HG02884 (cell line): ENCODE measurements around the gene ADCK2.
"Not testable (repeated sequence)": the region's sequence is repeated elsewhere in the genome, so short reads cannot be mapped to it uniquely, and the experiment has no call there.

ENCODE experiments used
- ATAC-seq: cut with Tn5 transposase; IDR thresholded peaks from one replicate; pipeline ENCODE4 v1.9.1; 2021; ENCODE audit warnings: mild to moderate bottlenecking, moderate library complexity; ENCODE audit not compliant: unreplicated experiment

ADCK2 gene

DNA sequence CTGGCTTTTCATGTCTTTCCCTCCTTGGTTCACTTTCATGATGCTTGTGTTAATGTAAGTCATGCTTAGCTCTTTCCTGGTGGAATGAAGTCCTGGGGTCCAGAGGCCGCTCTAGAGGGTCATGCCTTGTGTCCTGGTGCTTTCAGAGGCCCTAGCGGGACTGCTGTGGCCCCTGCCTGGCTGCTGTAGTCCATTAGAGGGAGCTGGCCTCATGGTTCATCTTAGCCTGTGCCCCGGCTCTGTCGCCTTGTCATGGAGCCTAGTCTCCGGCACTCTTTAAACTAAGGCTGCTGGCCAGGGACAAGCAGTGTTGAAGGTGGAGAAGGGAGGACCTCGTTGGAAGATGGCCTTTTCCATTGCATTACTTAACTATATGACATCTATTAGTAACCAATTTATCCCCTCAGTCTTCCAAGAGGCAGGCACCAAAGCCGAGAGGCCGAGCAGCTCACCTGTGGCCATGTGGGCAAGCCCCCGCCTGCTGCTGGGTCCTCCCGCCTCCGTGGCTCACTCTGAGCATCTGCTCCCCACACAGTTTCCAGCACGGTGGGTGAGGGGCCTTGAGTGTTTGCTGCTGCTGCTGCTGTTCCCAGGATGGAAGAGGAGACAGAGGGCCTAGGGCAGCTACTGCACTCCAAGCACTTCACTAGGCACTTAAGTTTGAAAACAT, 18.8 kb downstream of the ADCK2 start:
- no peak for ATAC-seq

DNA sequence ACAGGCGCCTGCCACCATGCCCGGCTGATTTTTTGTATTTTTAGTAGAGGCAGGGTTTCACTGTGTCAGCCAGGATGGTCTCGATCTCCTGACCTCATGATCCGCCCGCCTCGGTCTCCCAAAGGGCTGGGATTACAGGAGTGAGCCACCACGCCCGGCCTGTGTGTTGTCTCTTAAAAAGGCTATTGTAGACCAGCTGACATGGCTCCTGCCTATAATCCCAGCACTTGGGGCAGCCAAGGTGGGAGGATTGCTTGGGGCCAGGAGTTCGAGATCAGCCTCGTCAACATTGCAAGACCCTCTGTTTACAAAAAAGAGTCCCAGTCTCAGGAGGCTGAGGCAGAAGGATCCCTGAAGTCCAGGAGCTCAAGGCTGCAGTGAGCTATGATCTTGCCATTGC, 21.1 kb downstream of the ADCK2 start:
- ATAC-seq: not testable (repeated sequence)

DNA sequence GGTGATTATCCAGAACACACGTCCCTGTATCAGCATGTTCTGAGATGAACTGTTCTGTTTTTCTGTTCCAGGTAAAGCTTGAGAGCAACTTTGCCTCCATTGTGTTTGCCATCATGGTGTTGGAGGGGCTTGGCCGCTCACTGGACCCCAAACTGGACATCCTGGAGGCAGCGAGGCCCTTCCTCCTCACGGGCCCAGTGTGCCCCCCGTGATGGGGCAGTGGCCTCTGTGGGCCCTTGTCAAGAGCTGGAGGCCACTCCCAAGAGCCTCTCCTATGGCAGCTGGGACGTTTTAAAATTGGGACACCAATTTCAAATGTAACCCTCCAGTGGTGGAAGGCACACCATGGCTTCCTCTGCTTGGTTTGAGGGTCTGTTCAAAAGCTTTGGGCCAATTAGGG, 21.8 kb downstream of the ADCK2 start:
- no peak for ATAC-seq

DNA sequence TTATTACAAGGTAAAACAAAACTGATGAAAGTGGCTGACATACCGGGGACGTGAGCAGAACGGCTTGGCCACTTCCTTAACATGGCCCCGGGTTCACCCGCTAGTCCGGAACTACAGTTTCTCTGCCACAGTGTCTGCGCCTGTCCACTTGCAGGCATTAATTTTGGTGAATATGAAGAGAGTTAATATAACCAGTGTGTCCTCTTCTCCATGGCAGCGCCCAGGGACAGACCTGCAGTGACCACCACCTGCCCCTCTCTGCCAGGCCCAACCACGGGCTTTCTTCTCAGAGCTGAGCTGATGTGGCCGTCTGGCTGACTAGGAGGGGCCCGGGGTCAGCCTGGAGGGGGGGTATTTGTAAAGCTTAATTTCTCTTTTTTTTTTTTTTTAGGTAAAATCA, 22.6 kb downstream of the ADCK2 start:
- ATAC-seq: no peak

DNA sequence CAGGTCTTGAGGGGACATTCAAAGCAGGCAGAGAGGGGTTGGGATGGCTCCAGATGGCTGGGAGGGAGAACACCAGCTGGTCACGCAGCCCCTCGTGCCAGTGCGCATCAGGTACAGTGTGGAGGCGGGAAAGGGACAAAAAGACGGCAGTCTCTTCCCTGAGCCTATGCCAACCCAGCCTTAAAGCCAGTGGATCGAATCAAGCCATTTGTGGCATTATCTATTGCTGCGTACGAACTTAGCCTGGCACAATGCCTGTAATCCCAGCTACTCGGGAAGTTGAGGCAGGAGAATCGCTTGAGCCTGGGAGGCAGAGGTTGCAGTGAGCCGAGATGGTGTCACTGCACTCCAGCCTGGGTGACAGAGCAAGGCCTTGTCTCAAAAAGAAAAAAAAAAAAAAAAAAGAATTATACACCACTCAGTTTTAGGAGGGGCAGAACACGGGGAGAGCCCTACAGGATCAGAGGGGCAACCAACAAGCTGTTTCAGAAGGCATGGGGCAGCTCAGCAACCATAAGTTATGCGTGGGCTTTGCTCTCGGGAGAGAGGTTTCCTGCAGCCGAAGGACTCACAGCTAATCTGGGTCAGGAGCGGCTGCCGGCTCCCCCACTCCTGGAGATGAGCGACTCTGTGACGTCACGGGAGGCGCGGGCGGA, 23.4 kb downstream of the ADCK2 start:
- no peak for ATAC-seq

DNA sequence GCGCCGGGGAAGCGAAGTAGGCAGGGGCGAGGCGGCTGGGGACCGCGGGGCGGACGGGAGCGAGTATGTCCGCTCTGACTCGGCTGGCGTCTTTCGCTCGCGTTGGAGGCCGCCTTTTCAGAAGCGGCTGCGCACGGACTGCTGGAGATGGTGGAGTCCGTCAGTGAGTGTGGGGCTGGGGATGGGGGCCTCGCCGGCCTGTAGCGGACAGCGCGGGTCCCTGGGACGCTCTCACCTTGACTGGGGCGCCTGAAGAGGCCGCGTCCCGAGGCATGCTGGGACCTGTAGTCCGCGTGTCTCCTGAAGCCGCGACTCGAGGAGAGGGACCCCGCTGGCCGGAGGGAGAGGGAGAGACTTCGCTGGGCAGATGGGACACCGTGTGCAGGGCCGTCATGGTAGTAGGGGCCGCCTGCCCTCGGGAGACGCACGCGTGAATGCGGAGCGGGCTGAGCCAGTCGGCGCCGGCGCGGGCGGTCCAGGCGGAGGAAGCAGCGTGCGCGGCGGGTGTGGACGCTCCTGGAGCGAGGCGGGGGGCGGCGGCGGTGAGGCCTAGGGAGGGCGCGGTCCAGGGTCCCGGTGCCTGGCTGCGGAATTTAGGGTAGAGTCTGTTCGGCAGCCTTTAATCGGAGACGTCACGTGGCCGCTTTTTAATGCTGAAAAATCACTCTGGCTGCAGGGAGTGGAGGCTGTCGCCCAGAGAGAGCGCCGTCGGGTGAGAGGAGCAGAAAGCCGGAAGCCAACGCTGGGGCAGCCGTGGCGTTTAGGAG, 24.1 kb downstream of the ADCK2 start, which contains the start of gene NDUFB2:
Gene NDUFB2 (plus strand): TSS at position 29 of the 767 bp plus-strand sequence. CDS start 37 bp downstream, at position 66.
- peak; percentile 89 for ATAC-seq

DNA sequence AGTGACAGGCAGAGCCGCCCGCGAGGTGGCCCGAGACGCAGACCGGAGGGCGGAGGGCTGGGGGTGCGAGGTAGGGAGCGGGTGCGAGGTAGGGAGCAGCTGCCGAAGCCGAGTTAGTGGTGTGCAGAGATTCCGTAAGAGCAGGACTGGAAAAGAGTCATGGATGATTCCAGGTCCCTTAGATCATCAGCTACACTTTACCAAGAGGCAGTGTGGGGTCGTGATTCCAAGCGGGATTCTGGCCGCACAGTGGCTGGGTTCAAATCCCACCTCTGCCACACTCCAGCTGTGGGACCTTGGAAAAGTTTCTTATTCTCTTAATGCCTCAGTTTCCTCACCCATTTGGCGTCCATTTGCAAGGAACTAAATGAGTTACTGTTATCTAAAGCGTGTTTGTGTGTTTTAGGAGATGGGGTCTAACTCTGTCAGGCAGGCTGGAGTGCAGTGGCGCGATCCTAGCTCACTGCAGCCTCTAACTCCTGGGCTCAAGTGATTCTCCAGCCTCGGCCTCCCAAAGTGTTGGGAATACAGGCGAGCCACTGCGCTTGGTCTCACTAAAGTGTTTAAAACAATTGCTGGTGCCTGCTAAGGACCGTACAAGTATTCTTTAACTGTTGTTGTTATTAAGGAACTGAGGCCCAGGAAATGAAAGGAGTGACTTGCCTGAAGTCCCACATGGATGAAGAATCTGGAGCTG, 24.9 kb downstream of the ADCK2 start:
- ATAC-seq: no peak

DNA sequence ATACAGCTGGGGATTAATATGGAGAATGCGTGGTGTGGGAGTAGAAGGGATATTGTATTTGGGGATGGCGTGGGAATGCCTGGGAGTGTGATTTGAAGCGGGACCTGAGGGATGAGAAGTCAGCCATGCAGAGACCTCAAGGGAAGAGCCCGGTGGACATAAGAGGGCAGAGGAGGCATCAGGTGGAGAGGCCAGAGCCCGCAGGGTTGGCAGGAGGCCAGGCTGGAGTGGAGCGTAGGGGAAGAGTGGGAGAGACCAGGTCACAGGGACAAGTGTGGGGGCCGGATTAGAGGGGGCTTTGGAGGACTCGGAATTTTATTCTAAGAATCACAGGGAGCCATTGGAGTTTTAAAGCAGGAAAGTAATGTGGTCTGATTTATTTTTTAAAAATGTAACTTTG, 25.7 kb downstream of the ADCK2 start:
- no peak for ATAC-seq

DNA sequence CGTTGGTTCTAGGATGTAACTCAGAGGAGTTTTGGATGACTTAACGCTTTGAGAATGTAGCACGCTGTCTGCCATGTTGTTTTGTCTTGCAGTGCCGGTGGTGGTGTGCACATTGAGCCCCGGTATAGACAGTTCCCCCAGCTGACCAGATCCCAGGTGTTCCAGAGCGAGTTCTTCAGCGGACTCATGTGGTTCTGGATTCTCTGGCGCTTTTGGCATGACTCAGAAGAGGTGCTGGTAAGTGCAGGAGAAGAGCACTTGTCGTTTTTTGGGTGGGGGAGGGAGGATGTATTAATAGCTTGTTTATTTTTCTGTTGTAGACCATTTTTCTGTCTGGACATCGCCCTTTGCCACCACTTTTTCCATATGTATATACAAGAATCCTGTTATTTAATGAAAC, 30.0 kb downstream of the ADCK2 start:
- ATAC-seq: no peak

DNA sequence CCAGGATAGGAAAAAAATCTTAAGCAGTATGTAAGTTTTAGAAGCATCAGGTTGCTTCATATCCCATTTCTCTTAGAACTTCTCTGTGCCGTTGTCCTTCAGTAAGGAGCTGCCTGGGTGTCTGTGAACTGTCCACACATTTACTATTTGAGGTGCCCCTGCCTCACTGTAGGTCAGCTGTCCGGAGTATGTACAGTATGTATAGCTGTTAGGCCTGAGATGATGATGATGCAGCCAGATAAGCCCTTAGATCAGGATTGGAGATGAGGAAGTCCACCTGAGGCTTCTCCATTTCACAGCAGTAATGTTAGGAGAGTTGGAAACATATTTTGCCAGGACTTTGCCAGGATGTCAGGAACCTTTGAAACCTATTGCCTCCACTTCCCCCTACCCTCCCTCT, 31.5 kb downstream of the ADCK2 start:
- ATAC-seq: no peak

DNA sequence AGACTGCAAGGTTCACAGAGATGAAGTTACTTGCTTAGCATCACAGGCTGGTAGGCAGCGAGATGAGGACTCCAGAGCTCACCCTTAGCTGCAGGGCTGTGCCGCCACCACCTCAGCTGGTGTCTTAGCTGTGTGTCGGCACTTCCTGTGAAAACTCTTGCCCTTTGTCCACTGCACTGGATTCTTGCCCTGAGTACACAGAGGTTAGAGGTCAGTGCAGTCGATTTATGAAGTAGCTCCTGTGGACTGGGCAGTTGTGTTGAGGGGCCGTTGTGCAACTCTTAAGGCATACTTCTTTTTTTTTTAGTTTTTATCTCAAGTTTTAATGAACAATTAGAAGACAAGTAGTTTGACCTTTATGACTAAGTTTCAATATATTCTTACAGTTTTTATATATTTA, 34.4 kb downstream of the ADCK2 start:
- ATAC-seq: no peak

DNA sequence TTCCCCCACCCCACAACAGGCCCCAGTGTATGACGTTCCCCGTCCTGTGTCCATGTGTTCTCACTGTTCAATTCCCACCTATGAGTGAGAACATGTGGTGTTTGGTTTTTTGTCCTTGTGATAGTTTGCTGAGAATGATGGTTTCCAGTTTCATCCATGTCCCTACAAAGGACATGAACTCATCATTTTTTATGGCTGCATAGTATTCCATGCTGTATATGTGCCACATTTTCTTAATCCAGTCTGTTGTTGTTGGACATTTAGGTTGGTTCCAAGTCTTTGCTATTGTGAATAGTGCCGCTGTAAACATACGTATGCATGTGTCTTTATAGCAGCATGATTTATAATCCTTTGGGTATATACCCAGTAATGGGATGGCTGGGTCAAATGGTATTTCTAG, 36.0 kb downstream of the ADCK2 start:
- ATAC-seq: not testable (repeated sequence)

DNA sequence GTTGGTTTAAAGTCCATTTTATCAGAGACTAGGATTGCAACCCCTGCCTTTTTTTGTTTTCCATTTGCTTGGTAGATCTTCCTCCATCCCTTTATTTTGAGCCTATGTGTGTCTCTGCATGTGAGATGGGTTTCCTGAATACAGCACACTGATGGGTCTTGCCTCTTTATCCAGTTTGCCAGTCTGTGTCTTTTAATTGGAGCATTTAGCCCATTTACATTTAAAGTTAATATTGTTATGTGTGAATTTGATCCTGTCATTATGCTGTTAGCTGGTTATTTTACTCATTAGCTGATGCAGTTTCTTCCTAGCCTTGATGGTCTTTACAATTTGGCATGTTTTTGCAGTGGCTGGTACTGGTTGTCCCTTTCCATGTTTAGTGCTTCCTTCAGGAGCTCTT, 39.6 kb downstream of the ADCK2 start:
- ATAC-seq: not testable (repeated sequence)

DNA sequence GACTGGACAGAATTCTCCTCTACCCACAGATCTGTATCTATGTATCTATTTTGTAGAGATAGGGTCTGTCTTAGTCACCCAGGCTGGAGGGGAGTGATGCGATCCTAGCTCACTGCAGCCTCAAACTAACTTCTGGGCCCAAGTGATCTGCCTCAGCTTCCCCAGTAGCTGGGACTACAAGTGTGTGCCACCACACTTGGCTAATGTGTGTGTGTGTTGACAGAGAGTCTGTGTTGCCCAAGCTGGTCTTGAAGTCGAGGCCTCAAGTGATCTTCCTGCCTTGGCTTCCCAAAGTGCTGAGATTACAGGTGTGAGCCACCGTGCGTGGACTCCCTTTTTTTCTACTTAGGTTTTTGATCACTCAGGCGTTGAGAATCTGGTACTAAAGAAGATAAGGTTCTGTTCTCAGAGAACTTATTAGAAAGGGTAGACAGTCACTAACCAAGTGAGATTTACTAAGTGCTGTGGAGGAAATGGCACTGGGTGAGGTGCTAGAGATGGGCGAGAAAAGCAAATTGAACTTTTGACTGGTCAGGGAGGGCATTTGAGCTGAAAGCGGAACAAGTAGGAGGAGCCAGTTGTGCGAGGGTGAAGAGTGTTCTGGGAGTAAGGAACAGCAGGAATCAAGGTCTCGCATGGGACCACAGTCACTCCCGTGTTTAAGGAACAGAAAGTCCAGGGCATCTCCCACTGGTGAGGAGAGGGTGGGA, 41.7 kb downstream of the ADCK2 start:
- ATAC-seq: no peak

DNA sequence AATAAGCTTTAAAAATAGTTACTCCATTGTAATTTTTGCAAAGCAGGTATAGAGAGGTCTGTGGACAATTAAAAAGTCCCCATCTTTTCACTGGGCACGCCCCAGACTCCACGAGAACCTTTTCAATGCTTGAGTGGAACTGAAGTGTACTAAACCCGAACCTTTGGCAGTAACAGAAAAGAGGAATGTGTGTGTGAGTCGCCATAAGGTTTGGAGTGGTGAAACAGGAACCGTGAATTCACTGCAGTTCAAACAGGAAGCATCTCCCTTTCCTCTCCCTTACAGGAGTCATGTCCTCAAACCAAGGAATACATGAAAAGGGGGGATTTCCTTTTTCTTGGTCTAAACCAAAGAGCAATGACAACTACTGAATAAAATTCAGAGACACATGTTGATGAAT, 47.0 kb downstream of the ADCK2 start:
- no peak for ATAC-seq

DNA sequence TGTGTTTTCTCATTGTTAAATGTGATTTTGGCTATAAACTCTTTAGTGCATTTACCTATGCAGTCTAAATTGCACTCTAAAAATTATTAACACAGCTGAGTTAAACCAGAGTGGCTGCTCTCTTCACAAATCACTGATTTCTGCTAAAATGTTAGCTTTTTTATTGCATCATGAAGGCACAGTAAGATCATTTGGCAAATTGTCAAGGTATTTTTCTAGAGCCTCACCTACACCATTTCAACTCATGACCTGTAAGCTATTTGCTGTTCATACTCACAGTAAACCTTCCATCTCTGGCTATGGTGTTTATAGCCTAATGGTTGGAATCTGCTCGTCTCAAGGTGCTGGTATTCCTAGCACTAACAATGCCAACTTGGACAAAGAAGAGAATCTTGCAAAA, 49.5 kb downstream of the ADCK2 start:
- no peak for ATAC-seq

DNA sequence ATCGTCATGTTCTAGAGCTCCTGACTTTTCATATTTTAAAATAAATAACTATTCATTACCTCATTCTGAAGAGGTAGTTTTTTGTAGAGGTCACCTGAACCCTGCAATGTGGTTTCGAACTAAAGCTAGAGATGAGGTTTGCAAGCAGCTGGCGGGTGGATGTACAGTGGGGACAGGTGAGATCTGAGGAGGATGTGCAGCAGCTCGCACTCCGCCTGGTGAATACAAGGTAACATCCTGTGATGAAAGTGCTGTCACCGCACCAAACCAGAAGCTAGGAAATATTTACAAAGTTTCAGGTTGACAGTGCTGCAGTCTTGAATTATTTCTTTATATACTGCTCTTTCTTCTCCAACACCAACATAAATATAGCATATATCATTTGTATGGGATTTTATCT, 50.3 kb downstream of the ADCK2 start:
- no peak for ATAC-seq

DNA sequence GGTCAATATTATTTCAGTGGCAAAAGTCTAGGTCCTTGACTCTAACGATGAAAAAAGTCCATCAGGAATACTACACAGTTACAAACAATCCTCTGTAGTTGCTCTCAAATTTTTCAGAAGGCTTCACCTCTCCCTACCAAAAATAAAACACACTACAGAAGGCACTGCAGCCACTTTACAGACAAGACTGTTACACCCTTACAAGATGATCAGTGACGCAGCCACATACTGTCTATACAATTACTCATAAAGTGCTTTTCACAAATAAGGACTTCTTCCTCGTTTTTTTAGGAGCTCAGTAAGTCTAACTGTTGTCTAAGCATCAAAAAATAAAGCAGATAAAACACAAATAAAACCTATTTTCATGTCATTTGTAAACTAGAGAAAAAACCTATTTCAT, 50.8 kb downstream of the ADCK2 start:
- ATAC-seq: no peak

DNA sequence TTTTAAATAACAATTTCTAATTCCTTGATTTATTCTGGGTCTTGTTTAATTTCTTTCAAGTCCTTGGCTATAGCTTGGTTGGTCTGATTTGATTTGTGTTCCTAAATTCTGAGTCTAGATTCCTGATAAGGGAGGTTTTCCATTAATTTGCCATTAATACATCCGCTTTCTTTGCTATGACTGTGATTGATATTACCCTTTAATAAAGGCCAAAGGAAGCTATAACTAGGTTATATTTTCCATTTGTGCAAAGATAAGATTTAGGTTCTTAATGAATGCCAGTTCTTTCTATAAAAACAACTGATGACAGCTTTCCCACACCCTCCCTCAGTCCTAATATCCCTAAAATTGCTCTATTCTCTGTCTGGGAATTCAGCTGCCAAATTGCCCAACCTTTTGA, 52.0 kb downstream of the ADCK2 start:
- no peak for ATAC-seq

DNA sequence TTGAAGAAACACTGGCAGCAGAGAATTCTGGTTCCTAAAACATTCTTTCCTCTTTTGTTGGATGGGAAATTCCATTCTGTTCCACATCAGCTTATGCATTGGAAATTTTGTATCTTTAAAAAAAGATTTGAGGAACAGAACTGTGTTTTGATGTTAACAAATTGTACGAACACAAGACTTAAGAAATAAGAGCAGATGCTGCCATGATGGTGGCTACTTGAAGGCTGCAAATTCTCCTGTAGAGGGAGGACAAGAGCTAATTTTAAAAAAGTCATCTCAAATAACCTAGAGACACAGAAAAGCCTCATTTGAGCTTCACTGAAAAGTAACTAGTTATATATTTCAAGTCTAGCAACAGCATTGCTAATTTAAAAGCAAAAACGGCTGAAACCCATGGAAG, 53.5 kb downstream of the ADCK2 start:
- ATAC-seq: no peak

DNA sequence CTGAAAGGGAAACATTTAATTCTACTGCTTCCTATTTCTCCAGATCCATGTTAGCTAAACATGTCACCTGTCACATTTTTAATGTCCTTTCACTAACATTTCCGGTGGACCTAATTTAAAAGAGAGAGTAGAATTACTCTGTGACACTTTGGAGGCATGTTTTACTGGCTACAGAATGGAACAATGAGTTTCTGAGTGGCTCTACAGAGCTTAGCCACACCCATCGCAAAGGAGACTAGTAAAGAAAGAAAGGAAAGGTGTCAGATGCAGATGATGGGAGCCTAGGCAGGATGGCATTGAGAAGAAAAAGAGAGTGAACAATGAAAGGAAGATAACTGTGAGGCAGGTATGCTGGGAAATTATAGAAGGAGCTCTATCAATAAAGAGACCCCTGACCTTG, 59.7 kb downstream of the ADCK2 start:
- ATAC-seq: no peak
